Measurements from ENCODE around the gene TNS3. TPM values are rescaled to one million over a fixed set of nuclear protein-coding genes. Genes with fewer than 3 reads are reported as not detected.

Gene TNS3
- total and polyA plus RNA-seq, 9 of the 15 experiments (the other 6 are each of a cell fraction or from before 2014, with no cell fraction given), result 0.20 TPM; not detected in 8

DNA sequence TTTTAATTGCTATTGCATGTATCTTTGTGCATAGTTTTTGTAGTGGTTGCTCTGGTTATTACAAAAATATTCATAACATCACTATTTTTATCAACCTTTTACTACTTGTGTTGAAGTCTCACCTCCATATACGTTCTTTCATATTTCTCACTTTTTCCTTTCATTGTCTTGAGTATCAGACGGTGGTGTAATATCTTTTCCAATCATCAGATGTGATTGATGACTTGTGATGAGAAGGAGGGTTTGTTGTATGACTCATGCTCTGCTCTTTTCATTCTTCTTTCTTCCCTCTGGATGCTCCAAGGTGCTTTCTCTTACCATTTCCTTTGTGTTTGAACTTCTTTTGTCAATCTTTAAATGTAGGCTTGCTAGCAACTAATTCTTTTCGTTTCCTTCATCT is 310.2 kb downstream of the TNS3 start:
- no peak overlapping the region for H3K9ac ChIP-seq (ENCODE audit: insufficient read depth in 1 of 2, low read depth in 2 of 2, low read length in 2 of 2)
- TF ChIP-seq CBFA2T3 (IDR thresholded peaks at IDR 0.05) (no peak), KLF10 (CRISPR knock-in tag; IDR thresholded peaks at IDR 0.05) (no peak), EP400 (IDR thresholded peaks at IDR 0.05) (no peak), GTF2E2 (tag; IDR thresholded peaks at IDR 0.05) (no peak), ZNF24 (IDR thresholded peaks at IDR 0.05) (no peak), NBN (IDR thresholded peaks at IDR 0.05; ENCODE audit: low read depth) (no peak), GABPB1 (CRISPR knock-in tag; IDR thresholded peaks at IDR 0.05) (no peak), PRPF4 (IDR thresholded peaks at IDR 0.05; ENCODE audit: insufficient read depth, low read depth, low read length, poor library complexity, severe bottlenecking) (no peak), ZNF589 (CRISPR knock-in tag; IDR thresholded peaks at IDR 0.05; ENCODE audit: low read depth) (no peak), MCM3 (IDR thresholded peaks at IDR 0.05) (no peak), U2AF2 (optimal IDR thresholded peaks at IDR 0.05; ENCODE audit: low read depth, low read length) (no peak), ZNF324 (CRISPR knock-in tag; IDR thresholded peaks at IDR 0.05) (no peak), ILF3 (IDR thresholded peaks at IDR 0.05; ENCODE audit: borderline replicate concordance) (no peak), HDAC8 (tag; IDR thresholded peaks at IDR 0.05) (no peak), TFAM (CRISPR knock-in tag; conservative IDR thresholded peaks at IDR 0.05) (no peak)
- TF ChIP-seq, protein P1, sequence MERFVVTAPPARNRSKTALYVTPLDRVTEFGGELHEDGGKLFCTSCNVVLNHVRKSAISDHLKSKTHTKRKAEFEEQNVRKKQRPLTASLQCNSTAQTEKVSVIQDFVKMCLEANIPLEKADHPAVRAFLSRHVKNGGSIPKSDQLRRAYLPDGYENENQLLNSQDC (CRISPR knock-in tag; IDR thresholded peaks at IDR 0.05), result no peak
- TF ChIP-seq, protein P2, sequence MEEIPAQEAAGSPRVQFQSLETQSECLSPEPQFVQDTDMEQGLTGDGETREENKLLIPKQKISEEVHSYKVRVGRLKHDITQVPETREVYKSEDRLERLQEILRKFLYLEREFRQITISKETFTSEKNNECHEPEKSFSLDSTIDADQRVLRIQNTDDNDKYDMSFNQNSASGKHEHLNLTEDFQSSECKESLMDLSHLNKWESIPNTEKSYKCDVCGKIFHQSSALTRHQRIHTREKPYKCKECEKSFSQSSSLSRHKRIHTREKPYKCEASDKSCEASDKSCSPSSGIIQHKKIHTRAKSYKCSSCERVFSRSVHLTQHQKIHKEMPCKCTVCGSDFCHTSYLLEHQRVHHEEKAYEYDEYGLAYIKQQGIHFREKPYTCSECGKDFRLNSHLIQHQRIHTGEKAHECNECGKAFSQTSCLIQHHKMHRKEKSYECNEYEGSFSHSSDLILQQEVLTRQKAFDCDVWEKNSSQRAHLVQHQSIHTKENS (CRISPR knock-in tag; IDR thresholded peaks at IDR 0.05), result no peak
- TF ChIP-seq, protein P3, sequence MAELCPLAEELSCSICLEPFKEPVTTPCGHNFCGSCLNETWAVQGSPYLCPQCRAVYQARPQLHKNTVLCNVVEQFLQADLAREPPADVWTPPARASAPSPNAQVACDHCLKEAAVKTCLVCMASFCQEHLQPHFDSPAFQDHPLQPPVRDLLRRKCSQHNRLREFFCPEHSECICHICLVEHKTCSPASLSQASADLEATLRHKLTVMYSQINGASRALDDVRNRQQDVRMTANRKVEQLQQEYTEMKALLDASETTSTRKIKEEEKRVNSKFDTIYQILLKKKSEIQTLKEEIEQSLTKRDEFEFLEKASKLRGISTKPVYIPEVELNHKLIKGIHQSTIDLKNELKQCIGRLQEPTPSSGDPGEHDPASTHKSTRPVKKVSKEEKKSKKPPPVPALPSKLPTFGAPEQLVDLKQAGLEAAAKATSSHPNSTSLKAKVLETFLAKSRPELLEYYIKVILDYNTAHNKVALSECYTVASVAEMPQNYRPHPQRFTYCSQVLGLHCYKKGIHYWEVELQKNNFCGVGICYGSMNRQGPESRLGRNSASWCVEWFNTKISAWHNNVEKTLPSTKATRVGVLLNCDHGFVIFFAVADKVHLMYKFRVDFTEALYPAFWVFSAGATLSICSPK (IDR thresholded peaks at IDR 0.05; ENCODE audit: borderline replicate concordance), result no peak
- TF ChIP-seq, protein P4, sequence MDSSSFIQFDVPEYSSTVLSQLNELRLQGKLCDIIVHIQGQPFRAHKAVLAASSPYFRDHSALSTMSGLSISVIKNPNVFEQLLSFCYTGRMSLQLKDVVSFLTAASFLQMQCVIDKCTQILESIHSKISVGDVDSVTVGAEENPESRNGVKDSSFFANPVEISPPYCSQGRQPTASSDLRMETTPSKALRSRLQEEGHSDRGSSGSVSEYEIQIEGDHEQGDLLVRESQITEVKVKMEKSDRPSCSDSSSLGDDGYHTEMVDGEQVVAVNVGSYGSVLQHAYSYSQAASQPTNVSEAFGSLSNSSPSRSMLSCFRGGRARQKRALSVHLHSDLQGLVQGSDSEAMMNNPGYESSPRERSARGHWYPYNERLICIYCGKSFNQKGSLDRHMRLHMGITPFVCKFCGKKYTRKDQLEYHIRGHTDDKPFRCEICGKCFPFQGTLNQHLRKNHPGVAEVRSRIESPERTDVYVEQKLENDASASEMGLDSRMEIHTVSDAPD (CRISPR knock-in tag; IDR thresholded peaks at IDR 0.05), result no peak
- H3K9me1 ChIP-seq (ENCODE audit: control insufficient read depth, insufficient read depth, low read length), result peaks cover 3% of the 10 kb centered on the region
- ChIA-PET POLR2A (no interaction called here), CTCF (ENCODE audit: low intra/inter-chr PET ratio) (no interaction called here)
- no peak overlapping the region for H3K27ac ChIP-seq (ENCODE audit: extremely low read depth, low read depth, low read length)
- 5% methylated on average over 3 of the region's 3 CpGs for WGBS (ENCODE audit: insufficient coverage, low coverage, missing lambda C conversion rate)
- ATAC-seq, result no peak
- H3K27me3 ChIP-seq (ENCODE audit: control insufficient read depth in 2 of 2, insufficient read depth in 2 of 2, low read length in 2 of 2), result peaks cover 9 to 32% of the 10 kb centered on the region in 2 experiments; a peak in 3 of 5 replicates
- in situ Hi-C loops (cut with MboI), result no loop called here
- BruUV-seq (replicated peaks), result no TSS peak
- H2AFZ ChIP-seq (ENCODE audit: low read depth, low read length), result no peak overlapping the region
- H4K20me1 ChIP-seq (replicated peaks; ENCODE audit: control insufficient read depth, insufficient read depth, low read length), result no peaks in the 10 kb centered on the region; the same call in 1 of the 2 replicates
- no peaks in the 10 kb centered on the region for H3K36me3 ChIP-seq (ENCODE audit: control insufficient read depth, insufficient read depth, low read length)
- H3K4me3 ChIP-seq, result no peak overlapping the region
- FAIRE-seq, result no peak
- peaks cover under 1 to 4% of the 10 kb centered on the region in 2 experiments; a peak in 2 of 5 replicates for H3K4me1 ChIP-seq (replicated peaks in 1 of 2; ENCODE audit: control insufficient read depth in 2 of 2, insufficient read depth in 2 of 2, low read length in 2 of 2)
- no peaks in the 10 kb centered on the region for H3K79me2 ChIP-seq (ENCODE audit: control insufficient read depth, insufficient read depth, low read length)
- no peaks in the 10 kb centered on the region for H3K9me3 ChIP-seq (replicated peaks; ENCODE audit: control insufficient read depth, insufficient read depth, low read depth, low read length)
- H3K4me2 ChIP-seq (ENCODE audit: insufficient read depth, low read length), result no peak overlapping the region
- intact Hi-C loops (cut with micrococcal nuclease), result no loop called here
- DNase-seq (ENCODE audit: extremely low read depth in 1 of 4, low spot score in 3 of 4), result no peak
